ENCODE data around the gene EXOC6.

EXOC6 gene

DNA sequence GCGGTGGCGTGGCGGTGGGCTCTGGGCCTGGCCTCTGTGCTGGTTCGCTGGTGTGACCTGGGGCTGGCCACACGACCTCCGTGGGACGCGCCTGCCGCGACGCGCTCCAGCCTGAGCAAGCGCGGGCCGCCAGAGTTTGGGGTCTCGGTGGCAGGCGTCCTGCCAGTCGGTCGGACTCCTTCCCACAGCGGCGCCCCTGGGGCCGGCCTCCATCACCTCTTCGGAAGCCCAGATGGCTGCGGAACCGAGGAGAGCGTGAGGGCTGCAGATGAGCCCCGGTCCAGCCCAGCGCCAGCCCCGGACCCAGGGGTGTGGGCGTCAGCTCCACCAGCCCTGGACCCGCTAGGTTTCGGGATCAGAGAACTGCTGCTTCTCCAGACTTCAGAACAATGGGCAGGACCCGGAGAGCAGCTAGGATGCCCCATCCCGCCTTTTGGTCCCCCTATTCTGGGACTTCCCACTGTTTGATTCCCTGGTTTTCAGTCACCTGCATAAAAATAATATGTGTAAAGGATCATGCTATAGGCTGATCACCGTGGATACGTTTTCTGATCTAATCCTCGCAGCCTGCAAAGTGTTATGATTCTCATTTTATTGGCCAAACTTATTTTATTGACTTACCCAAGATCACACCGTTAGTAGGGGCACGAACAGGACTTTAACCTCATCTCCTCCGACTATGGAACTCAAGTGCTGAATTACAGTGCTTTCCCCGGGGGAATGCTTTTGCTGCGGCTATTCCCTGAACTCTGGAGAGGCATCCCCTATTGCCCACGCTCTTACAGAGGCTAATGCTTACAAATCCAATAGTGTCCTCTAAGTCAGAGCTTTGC is 215.0 kb downstream of the EXOC6 start:
- no peak for DNase-seq (ENCODE audit: low read depth in 1 of 2, low spot score in 1 of 2)

GRCh38 chr10:93063977-93064660 is 215.8 kb downstream of the EXOC6 start:
- no peak for DNase-seq (ENCODE audit: low read depth in 1 of 2, low spot score in 1 of 2)

GRCh38 chr10:93064874-93065660 is 216.7 kb downstream of the EXOC6 start:
- no peak for DNase-seq (ENCODE audit: low read depth in 1 of 2, low spot score in 1 of 2)

DNA sequence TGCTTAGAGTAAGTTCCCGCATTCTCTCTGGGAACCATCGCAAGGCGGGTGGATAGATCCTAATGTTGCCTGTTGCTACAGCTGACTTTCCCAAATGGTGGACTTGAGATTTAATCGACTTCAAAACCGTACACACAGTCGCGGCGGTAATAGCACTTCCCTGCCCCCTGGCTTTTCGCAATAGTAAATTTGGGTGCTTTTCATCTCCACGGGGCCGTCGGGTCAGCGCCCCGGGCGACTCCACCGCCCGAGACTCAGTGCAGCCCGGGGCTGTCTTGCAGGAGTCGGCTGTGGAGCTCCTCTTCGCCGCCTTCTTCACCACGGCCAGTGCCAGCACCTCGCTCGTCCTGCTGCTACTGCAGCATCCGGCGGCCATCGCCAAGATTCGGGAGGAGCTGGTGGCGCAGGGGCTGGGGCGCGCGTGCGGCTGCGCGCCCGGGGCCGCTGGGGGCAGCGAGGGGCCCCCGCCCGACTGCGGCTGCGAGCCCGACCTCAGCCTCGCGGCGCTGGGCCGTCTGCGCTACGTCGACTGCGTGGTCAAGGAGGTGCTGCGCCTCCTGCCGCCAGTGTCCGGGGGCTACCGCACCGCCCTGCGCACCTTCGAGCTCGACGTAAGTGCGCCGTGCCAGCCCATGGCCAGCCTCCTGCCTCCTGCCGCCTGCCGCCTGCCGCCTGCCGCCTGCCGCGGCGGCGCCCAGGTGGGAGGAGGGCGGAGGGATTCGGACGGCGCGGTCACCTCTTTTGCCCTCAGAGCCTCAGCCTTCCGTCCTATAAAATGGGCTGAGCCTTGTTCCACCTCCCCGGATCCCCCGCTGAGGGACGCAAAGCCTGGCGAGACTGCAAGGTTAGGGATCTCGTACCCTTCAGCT is 217.6 kb downstream of the EXOC6 start:
- DNase-seq (ENCODE audit: low read depth in 1 of 2, low spot score in 1 of 2): no peak

- no peak for DNase-seq (ENCODE audit: low read depth in 1 of 2, low spot score in 1 of 2)
These were observed 218.2 kb downstream of the EXOC6 start for GRCh38 chr10:93066544-93066913.

GRCh38 chr10:93067443-93068365 is 219.4 kb downstream of the EXOC6 start:
- DNase-seq (ENCODE audit: low read depth in 1 of 2, low spot score in 1 of 2): no peak

DNA sequence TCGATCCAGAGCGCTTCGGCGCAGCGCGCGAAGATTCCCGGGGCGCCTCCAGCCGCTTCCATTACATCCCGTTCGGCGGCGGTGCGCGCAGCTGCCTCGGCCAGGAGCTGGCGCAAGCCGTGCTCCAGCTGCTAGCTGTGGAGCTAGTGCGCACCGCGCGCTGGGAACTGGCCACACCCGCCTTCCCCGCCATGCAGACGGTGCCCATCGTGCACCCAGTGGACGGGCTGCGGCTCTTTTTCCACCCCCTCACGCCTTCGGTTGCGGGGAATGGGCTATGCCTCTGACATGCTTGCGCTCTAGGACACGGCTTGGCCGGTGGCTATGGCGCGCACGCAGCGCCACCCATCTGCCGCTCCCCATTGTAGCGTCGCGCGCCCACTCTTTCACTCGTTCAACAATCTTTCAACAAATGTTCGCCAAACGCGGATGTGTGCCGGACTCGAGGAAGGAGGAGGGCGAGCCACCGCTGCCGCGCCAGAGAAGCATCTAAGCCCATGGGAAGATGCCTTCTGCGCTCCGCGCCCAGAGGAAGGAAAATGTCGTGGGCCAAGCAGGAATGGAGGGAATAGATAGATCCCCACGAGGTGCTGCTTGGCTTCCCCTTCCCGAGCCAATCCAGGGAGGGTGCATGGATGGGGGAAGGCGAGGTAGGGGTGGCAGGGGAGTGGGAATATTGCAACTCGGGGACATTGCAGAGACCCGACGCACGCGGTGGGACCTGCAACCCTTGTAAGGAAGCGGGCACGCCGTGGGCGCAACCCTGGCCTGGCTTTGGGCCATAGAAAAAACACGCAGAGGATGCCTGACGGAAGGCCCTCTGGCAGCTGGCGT is 220.3 kb downstream of the EXOC6 start:
- no peak for DNase-seq (ENCODE audit: low read depth in 1 of 2, low spot score in 1 of 2)

GRCh38 chr10:93069245-93069561 is 220.9 kb downstream of the EXOC6 start:
- no peak for DNase-seq (ENCODE audit: low read depth in 1 of 2, low spot score in 1 of 2)

DNA sequence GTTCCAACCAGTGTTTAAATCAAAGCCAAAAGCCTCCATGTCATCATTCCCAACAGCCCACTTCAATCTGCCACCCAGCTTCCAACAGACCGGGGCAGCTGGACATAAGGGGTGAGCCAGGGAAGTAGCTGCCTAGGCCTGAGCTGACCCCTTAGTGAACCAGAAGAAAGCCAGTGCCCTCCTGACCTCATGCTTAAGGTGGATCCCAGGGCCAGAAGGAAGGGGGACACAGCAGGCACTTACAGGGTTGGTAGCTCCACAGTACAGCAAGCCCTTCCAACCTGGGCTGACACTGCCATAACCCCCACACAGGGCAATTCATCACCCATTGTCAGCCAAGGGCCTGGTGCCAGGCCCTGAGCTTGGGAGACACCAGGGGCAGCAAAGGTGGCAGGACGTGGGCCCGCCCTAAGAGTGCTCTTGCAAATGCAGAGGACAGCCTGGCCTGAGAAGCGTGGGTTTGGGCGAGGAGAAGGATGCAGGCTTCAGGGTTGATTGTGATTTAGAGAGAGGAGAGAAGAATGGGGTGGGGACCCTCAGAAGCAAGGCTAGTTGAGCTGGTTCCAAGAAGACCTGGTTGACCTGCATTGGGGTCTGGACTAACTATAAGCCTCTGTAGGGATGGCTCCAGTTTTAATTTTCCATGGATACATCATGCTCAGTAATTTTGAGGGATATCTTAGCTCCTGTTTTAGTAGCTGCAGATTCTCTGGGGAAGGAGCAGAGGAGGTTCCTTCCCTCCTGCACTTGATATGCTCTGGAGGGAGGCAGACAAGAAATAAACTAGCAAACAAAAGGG is 222.3 kb downstream of the EXOC6 start:
- no peak for DNase-seq (ENCODE audit: low read depth in 1 of 2, low spot score in 1 of 2)

DNA sequence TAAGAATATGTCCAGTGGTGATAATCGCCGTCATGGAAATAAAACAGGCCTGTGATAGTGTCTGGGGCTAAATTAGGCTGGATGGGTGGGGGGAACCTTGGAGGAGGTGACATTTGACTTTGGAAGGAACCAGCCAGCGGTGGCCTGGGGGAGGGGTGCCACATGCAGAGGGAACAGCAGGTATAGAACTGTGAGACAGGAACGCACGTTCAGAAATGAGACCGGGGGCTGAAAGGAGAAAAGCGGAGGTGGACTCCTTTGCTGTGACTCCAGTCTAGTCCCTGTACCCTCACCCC is 222.8 kb downstream of the EXOC6 start:
- no peak for DNase-seq (ENCODE audit: low read depth in 1 of 2, low spot score in 1 of 2)

DNA sequence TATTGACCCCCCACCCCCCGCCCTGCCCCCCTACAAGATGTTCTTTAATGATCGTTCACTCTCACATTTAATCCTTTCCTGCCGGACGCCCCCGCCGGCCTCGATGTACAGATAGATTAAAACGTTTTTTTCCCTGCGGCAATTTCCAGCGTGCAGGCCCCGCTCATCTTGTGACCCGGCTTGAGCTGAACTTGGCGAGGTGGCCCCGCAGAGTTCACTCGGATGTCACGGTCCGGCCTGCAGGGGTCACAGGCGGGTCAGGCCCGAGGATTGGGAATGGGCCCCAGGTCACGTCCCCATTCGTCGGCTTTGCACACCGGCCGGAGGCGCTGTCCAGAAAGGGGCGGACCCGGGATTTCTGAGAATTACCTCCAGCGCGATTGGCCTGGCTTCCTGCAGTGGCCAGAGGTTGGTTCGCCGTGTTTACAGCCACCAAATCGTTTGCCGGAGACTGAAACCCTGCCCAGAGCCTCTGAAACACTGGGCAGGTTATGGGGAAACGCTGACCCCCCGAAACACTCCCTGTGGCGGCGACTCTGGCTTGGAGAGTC is 223.4 kb downstream of the EXOC6 start:
- DNase-seq (ENCODE audit: low read depth in 1 of 2, low spot score in 1 of 2): no peak

GRCh38 chr10:93072225-93072712 is 223.9 kb downstream of the EXOC6 start:
- no peak for DNase-seq (ENCODE audit: low read depth in 1 of 2, low spot score in 1 of 2)

DNA sequence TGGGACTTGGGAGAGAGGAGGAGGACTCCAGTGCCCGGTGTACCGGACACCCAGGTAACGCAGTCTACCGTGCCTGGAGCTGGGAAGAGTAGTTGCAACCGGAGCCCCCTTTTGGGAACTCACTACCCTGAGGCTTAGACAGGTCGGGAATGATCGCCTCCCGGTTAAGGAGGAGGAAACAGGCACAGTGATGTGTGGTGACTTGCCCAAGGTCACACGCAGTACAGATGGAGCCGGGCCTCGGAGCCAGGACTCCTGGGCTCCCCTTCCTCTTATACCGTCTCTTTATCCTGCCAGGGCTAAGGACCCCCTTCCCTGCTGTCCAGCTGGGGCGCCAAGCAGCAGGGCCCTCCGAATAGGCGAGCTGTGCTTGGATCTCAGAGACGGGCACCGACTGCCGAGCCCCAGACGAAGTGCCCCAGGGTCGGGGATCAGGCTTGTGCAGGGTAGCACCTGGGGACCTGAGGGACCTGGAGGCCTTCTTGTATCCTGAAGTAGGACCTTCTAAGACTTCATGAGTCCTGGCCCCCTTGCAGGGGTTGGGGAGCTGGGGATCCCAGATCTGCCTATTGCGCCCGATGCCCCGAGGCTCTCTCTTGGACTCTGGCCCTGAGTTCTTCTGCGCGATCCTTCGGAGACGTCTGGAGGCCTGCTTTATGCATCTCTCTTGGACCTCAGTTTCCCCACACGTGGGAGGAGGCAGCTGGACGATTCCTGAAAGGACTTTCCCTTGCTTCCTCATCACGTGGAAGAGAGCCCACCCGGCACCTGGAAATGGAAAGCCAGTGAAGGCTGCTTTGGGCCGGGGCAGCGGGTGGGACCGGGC is 224.6 kb downstream of the EXOC6 start:
- no peak for DNase-seq (ENCODE audit: low read depth in 1 of 2, low spot score in 1 of 2)

DNA sequence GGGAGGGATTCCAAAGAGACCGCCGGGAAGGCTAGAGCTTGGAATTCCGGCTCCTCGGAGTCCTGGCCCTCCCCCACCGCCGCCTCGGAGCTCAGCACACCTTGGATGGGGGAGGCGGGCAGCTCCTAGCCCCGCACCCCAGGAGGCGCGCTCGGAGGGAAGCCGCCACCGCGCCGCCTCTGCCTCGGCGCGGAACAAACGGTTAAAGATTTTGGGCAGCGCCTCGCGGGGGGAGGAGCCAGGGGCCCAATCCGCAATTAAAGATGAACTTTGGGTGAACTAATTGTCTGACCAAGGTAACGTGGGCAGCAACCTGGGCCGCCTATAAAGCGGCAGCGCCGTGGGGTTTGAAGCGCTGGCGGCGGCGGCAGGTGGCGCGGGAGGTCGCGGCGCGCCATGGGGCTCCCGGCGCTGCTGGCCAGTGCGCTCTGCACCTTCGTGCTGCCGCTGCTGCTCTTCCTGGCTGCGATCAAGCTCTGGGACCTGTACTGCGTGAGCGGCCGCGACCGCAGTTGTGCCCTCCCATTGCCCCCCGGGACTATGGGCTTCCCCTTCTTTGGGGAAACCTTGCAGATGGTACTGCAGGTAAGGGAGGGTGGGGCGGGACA is 225.3 kb downstream of the EXOC6 start, which contains the start of gene CYP26A1:
CYP26A1 (plus strand) TSS at position 355 of the 608 bp plus-strand sequence; CDS start at position 397, 42 bp downstream.
- DNase-seq (ENCODE audit: low read depth in 1 of 2, low spot score in 1 of 2): no peak

DNA sequence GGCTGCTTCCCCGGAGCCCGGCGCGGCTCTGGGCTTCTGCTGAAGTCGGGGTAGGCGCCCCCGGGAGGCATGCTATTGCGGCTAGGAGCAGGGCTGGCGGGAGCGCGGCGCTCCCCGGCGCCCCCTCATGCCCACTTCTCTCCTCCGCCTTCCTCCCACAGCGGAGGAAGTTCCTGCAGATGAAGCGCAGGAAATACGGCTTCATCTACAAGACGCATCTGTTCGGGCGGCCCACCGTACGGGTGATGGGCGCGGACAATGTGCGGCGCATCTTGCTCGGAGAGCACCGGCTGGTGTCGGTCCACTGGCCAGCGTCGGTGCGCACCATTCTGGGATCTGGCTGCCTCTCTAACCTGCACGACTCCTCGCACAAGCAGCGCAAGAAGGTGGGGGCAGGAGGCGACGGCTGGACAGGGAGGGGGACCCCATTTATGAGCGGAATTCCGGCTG is 225.9 kb downstream of the EXOC6 start:
- no peak for DNase-seq (ENCODE audit: low read depth in 1 of 2, low spot score in 1 of 2)

DNA sequence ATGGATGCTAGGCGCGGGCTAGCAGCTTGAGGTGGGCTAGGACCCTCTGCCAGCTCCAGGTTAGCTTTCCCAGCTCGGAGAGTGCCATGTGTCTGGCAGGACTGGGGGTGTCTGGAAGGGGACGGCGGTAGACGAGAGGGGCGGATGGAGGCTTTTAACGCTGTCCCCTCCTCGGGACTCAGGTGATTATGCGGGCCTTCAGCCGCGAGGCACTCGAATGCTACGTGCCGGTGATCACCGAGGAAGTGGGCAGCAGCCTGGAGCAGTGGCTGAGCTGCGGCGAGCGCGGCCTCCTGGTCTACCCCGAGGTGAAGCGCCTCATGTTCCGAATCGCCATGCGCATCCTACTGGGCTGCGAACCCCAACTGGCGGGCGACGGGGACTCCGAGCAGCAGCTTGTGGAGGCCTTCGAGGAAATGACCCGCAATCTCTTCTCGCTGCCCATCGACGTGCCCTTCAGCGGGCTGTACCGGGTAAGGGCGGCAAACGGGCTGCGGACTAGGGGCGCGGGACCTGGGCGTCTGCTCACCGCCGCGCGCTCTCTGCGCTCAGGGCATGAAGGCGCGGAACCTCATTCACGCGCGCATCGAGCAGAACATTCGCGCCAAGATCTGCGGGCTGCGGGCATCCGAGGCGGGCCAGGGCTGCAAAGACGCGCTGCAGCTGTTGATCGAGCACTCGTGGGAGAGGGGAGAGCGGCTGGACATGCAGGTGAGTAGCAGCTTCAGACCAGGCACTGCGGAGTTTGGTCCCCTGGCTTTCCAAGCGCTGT is 226.5 kb downstream of the EXOC6 start:
- no peak for DNase-seq (ENCODE audit: low read depth in 1 of 2, low spot score in 1 of 2)
